ENCODE results near the gene CACNA1C.

CACNA1C gene

GRCh38 chr12:2265461-2266167, 212.8 kb downstream of the CACNA1C start:
- no peaks in the 10 kb centered on the region for H3K36me3 ChIP-seq
- H3K4me1 ChIP-seq = no peaks in the 10 kb centered on the region

GRCh38 chr12:2266666-2267620, 214.2 kb downstream of the CACNA1C start:
- H3K4me1 ChIP-seq = no peaks in the 10 kb centered on the region
- no peaks in the 10 kb centered on the region for H3K9me3 ChIP-seq
- DNase-seq = no peak
- no peaks in the 10 kb centered on the region for H3K36me3 ChIP-seq
- no peak for TF ChIP-seq CTCF (IDR thresholded peaks at IDR 0.05; ENCODE audit: low read depth, low read length)
- H3K27me3 ChIP-seq = peaks cover 5% of the 10 kb centered on the region
- no peak overlapping the region for H3K4me3 ChIP-seq (ENCODE audit: low read depth, low read length)

More at GRCh38 chr12:2265461-2266167, 212.8 kb downstream of the CACNA1C start:
- Histone ChIP-seq H3K27me3 (peaks cover 5% of the 10 kb centered on the region), H3K4me3 (ENCODE audit: low read depth, low read length) (no peak overlapping the region), H3K9me3 (no peaks in the 10 kb centered on the region)
- no peak for TF ChIP-seq CTCF (IDR thresholded peaks at IDR 0.05; ENCODE audit: low read depth, low read length)
- DNase-seq = no peak

GRCh38 chr12:2267703-2268470, 215.1 kb downstream of the CACNA1C start:
- no peak for DNase-seq
- no peaks in the 10 kb centered on the region for H3K9me3 ChIP-seq
- peaks cover 5% of the 10 kb centered on the region for H3K27me3 ChIP-seq
- H3K4me3 ChIP-seq (ENCODE audit: low read depth, low read length) = no peak overlapping the region
- TF ChIP-seq CTCF (IDR thresholded peaks at IDR 0.05; ENCODE audit: low read depth, low read length) = no peak
- no peaks in the 10 kb centered on the region for H3K4me1 ChIP-seq
- H3K36me3 ChIP-seq = no peaks in the 10 kb centered on the region

GRCh38 chr12:2268471-2269286, 215.9 kb downstream of the CACNA1C start:
- TF ChIP-seq CTCF (IDR thresholded peaks at IDR 0.05; ENCODE audit: low read depth, low read length) = no peak
- Histone ChIP-seq H3K36me3 (no peaks in the 10 kb centered on the region), H3K4me1 (no peaks in the 10 kb centered on the region), H3K9me3 (no peaks in the 10 kb centered on the region), H3K27me3 (peaks cover 6% of the 10 kb centered on the region), H3K4me3 (ENCODE audit: low read depth, low read length) (no peak overlapping the region)
- no peak for DNase-seq

- no peak for TF ChIP-seq CTCF (IDR thresholded peaks at IDR 0.05; ENCODE audit: low read depth, low read length)
- no peak overlapping the region for H3K4me3 ChIP-seq (ENCODE audit: low read depth, low read length)
- H3K27me3 ChIP-seq = peaks cover 15% of the 10 kb centered on the region; the same call in 1 of the 2 replicates
- H3K4me1 ChIP-seq = no peaks in the 10 kb centered on the region
- H3K9me3 ChIP-seq = no peaks in the 10 kb centered on the region
- no peak for DNase-seq
- no peaks in the 10 kb centered on the region for H3K36me3 ChIP-seq
Measured at GRCh38 chr12:2270846-2271245, 218.1 kb downstream of the CACNA1C start.
